Adipocyte (in vitro differentiated cells): ENCODE results near the gene ZNF365.

Experiments used
- DNase-seq: peaks from one replicate; pipeline ENCODE4 v3.0.0-alpha.2; 2015; ENCODE audit warnings: low read depth
- H3K27me3 ChIP-seq: replicated peaks from 2 replicates; pipeline ENCODE4 v1.7.0; 2013; ENCODE audit warnings: mild to moderate bottlenecking, low read length, moderate library complexity; ENCODE audit not compliant: control insufficient read depth, insufficient read depth
- H3K36me3 ChIP-seq: 2 replicates; pipeline ENCODE4 v1.7.0; 2013; ENCODE audit warnings: low read length, mild to moderate bottlenecking, moderate library complexity; ENCODE audit not compliant: control insufficient read depth, insufficient read depth, severe bottlenecking
- H3K4me1 ChIP-seq: 2 replicates; pipeline ENCODE4 v1.7.0; 2013; ENCODE audit warnings: mild to moderate bottlenecking, low read length, moderate library complexity; ENCODE audit not compliant: control insufficient read depth, insufficient read depth
- H3K4me3 ChIP-seq: 2 replicates; pipeline ENCODE4 v1.7.0; 2013; ENCODE audit warnings: mild to moderate bottlenecking, low read length, moderate library complexity
- H3K9ac ChIP-seq: 2 replicates; pipeline ENCODE4 v1.7.0; 2013; ENCODE audit warnings: mild to moderate bottlenecking, low read length, moderate library complexity
- H3K9me3 ChIP-seq: 2 replicates; pipeline ENCODE4 v1.7.0; 2013; ENCODE audit warnings: mild to moderate bottlenecking, low read length, moderate library complexity; ENCODE audit not compliant: control insufficient read depth

The ZNF365 gene, protein sequence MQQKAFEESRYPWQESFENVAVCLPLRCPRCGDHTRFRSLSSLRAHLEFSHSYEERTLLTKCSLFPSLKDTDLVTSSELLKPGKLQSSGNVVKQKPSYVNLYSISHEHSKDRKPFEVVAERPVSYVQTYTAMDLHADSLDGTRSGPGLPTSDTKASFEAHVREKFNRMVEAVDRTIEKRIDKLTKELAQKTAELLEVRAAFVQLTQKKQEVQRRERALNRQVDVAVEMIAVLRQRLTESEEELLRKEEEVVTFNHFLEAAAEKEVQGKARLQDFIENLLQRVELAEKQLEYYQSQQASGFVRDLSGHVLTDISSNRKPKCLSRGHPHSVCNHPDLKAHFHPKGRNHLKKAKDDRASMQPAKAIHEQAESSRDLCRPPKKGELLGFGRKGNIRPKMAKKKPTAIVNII

DNA sequence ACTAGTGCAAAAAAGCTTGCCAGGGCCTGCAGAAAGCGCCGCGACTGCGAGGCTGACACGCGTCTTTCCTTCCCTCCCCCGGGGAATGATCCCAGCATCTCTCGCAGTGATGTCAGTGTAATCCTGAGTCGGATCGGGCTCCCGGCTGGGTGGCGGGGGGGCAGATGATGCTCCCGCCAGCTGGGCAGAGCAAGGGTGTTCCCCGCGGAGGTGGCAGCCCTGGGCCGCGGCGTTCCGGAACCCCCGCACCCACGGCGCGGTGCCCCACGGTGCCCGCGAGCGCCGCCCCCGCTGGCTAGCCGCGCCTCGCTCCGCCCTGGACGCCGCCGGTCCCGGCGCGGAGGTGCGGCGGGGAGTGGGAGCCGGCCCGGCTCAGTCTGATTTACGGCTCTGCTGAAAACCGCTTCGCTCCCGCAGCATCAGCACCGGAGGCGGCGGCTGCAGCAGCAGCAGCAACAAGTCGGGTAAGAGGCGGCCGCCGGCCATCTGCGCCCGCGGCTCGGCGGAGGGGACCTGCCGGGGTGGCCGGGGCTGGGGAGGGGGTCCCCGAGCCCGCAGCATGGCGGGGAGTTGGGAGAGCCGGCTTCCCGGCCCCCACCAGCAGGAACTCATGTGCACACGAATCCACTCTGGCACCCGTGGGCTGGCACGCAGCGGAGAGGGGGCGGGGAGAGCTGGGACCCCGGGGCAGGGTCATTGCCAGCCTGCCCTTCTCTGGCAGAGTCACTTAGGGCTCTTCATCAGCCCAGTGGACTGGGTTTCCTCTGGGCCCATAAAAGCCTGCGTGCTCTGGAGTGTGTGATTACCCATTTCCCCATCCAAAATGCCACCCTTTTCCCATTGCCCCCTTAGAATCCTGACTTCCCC, at the start of gene ZNF365:
Gene ZNF365, plus strand, starts transcription at position 375 of the 867 bp plus-strand sequence. CDS start 1,825 bp downstream, outside the sequence.
- no peaks in the 10 kb centered on the region for H3K27me3 ChIP-seq

GRCh38 chr10:62326176-62326575, 48.0 kb upstream of the ZNF365 start:
- Histone ChIP-seq H3K9me3 (peaks cover 14% of the 10 kb centered on the region), H3K4me1 (no peaks in the 10 kb centered on the region), H3K36me3 (no peaks in the 10 kb centered on the region), H3K4me3 (no peak overlapping the region), H3K27me3 (no peaks in the 10 kb centered on the region), H3K9ac (no peak overlapping the region)
- DNase-seq = no peak

More for the DNA sequence above, at the start of gene ZNF365:
- Histone ChIP-seq H3K4me3 (peak within 1 kb of the TSS; percentile 77), H3K4me1 (no peaks in the 10 kb centered on the region), H3K36me3 (no peaks in the 10 kb centered on the region), H3K9me3 (no peaks in the 10 kb centered on the region), H3K9ac (peak within 1 kb of the TSS; percentile 48)
- DNase-seq = peak; percentile 77

DNA sequence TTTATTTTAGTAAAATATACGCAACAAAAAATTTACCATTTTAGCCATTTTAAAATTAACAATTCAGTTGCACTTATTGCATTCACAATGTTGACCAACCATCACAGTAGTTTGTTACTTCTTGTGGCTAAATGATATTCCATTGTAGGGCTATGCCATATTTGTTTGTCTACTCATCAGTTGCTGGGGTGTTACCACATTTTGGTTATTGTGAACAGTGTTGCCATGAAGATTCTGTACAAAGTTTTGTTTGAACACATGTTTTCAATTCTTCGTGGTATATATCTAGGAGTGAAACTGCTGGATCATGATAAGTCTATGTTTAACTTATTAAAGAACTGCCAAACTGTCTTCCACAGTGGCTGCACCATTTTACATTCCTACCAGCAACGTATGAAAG, 46.3 kb upstream of the ZNF365 start:
- H3K9ac ChIP-seq = no peak overlapping the region
- H3K4me1 ChIP-seq = no peaks in the 10 kb centered on the region
- H3K27me3 ChIP-seq = no peaks in the 10 kb centered on the region
- no peaks in the 10 kb centered on the region for H3K36me3 ChIP-seq
- peaks cover 22% of the 10 kb centered on the region for H3K9me3 ChIP-seq
- DNase-seq = peak; percentile 57
- no peak overlapping the region for H3K4me3 ChIP-seq

DNA sequence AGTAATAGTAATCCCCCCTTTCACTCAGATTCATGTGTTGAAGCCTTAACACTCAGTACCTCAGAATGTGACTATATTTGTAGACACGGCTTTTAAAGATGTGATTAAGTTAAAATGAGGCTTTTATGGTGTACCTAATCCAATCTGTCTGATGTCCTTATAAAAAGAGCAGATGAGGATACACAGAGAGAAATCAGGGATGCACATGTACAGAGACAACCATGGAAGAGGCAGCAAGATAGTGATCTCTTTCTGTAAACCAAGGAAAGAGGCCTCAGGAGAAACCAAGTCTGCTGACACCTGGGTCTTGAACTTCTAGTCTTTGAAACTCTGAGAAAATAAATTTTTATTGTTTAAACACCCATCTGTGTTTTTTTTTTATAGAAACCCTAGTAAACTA, 44.0 kb upstream of the ZNF365 start:
- Histone ChIP-seq H3K4me1 (no peaks in the 10 kb centered on the region), H3K9me3 (peaks cover 14% of the 10 kb centered on the region), H3K4me3 (no peak overlapping the region), H3K27me3 (no peaks in the 10 kb centered on the region), H3K9ac (no peak overlapping the region), H3K36me3 (no peaks in the 10 kb centered on the region)
- DNase-seq = no peak

GRCh38 chr10:62332406-62332805, 41.8 kb upstream of the ZNF365 start:
- DNase-seq = no peak
- H3K4me3 ChIP-seq = no peak overlapping the region
- no peak overlapping the region for H3K9ac ChIP-seq
- peaks cover 12% of the 10 kb centered on the region for H3K9me3 ChIP-seq
- no peaks in the 10 kb centered on the region for H3K36me3 ChIP-seq
- H3K4me1 ChIP-seq = no peaks in the 10 kb centered on the region
- no peaks in the 10 kb centered on the region for H3K27me3 ChIP-seq

GRCh38 chr10:62333135-62333889, 40.9 kb upstream of the ZNF365 start:
- no peaks in the 10 kb centered on the region for H3K27me3 ChIP-seq
- H3K4me1 ChIP-seq = no peaks in the 10 kb centered on the region
- DNase-seq = no peak
- no peaks in the 10 kb centered on the region for H3K36me3 ChIP-seq
- no peak overlapping the region for H3K4me3 ChIP-seq
- H3K9ac ChIP-seq = no peak overlapping the region
- peaks cover 12% of the 10 kb centered on the region for H3K9me3 ChIP-seq

GRCh38 chr10:62333988-62334682, 40.0 kb upstream of the ZNF365 start:
- H3K4me1 ChIP-seq = no peaks in the 10 kb centered on the region
- no peaks in the 10 kb centered on the region for H3K36me3 ChIP-seq
- no peaks in the 10 kb centered on the region for H3K27me3 ChIP-seq
- H3K9me3 ChIP-seq = peaks cover 12% of the 10 kb centered on the region
- no peak overlapping the region for H3K9ac ChIP-seq
- DNase-seq = no peak
- no peak overlapping the region for H3K4me3 ChIP-seq

- Histone ChIP-seq H3K27me3 (no peaks in the 10 kb centered on the region), H3K36me3 (no peaks in the 10 kb centered on the region), H3K9me3 (peaks cover 12% of the 10 kb centered on the region), H3K4me3 (no peak overlapping the region), H3K4me1 (no peaks in the 10 kb centered on the region), H3K9ac (no peak overlapping the region)
- DNase-seq = no peak
Observed at GRCh38 chr10:62335326-62335725, 38.8 kb upstream of the ZNF365 start.

- Histone ChIP-seq H3K4me1 (no peaks in the 10 kb centered on the region), H3K4me3 (no peak overlapping the region), H3K36me3 (no peaks in the 10 kb centered on the region), H3K9me3 (peaks cover 17% of the 10 kb centered on the region), H3K9ac (no peak overlapping the region), H3K27me3 (no peaks in the 10 kb centered on the region)
- no peak for DNase-seq
Observed at GRCh38 chr10:62336404-62336803, 37.8 kb upstream of the ZNF365 start.

GRCh38 chr10:62341419-62341818, 32.8 kb upstream of the ZNF365 start:
- H3K9ac ChIP-seq = no peak overlapping the region
- no peak overlapping the region for H3K4me3 ChIP-seq
- no peaks in the 10 kb centered on the region for H3K36me3 ChIP-seq
- no peak for DNase-seq
- H3K9me3 ChIP-seq = peaks cover 35% of the 10 kb centered on the region
- H3K4me1 ChIP-seq = no peaks in the 10 kb centered on the region
- no peaks in the 10 kb centered on the region for H3K27me3 ChIP-seq
